Measurements from ENCODE around the gene ETV4. TPM values are rescaled to one million over a fixed set of nuclear protein-coding genes. Genes with fewer than 3 reads are reported as not detected.

ETV4 gene
- total RNA-seq: 1 to 10 TPM; 5.0 to 5.4 TPM

- intact Hi-C loops (cut with micrococcal nuclease): no loop called here
- peaks cover 42% of the 10 kb centered on the region for H3K27me3 Mint-ChIP-seq
- no peak within 1 kb of the TSS for H3K27ac Mint-ChIP-seq
- no peaks in the 10 kb centered on the region for H3K9me3 Mint-ChIP-seq
- peak within 1 kb of the TSS; percentile 76 for H3K4me3 Mint-ChIP-seq
- peak; percentile 98 for DNase-seq
- ChIA-PET POLR2A (interaction anchor here (0.9 to 1.4 kb wide), 3 partner anchors 10 to 178 kb away, joined by 3 to 4 read pairs (median 3); no protein-coding TSS in a partner anchor), CTCF (interaction anchor here (0.9 to 2.4 kb wide), 8 partner anchors 27 to 219 kb away, joined by 3 to 10 read pairs (median 4); partner anchors contain the start of gene DHX8)
- peaks cover 21% of the 10 kb centered on the region for H3K4me1 Mint-ChIP-seq (ENCODE audit: low read depth)
- TF ChIP-seq CTCF (IDR thresholded peaks at IDR 0.05): no peak
- ATAC-seq: peak; percentile 93
- H3K36me3 Mint-ChIP-seq (ENCODE audit: low read depth): no peaks in the 10 kb centered on the region
These were observed at the start of gene ETV4 for GRCh38 chr17:43546319-43547188. ETV4 (minus strand) TSS chr17:43546340; CDS start chr17:43545617, 723 bp downstream.

- no peak overlapping the region for H3K4me3 Mint-ChIP-seq
- H3K27ac Mint-ChIP-seq: no peak overlapping the region
- ATAC-seq: no peak
- no peaks in the 10 kb centered on the region for H3K9me3 Mint-ChIP-seq
- no peak for DNase-seq
- CTCF ChIA-PET: no interaction called here
- H3K36me3 Mint-ChIP-seq (ENCODE audit: low read depth): no peaks in the 10 kb centered on the region
- POLR2A ChIA-PET: no interaction called here
- no peaks in the 10 kb centered on the region for H3K27me3 Mint-ChIP-seq
- TF ChIP-seq CTCF (IDR thresholded peaks at IDR 0.05): no peak
- H3K4me1 Mint-ChIP-seq (ENCODE audit: low read depth): no peaks in the 10 kb centered on the region
- intact Hi-C loops (cut with micrococcal nuclease): no loop called here
These were observed 49.3 kb upstream of the ETV4 start for GRCh38 chr17:43595466-43595865.

- ATAC-seq (no peak), DNase-seq (no peak)
- intact Hi-C loops (cut with micrococcal nuclease): no loop called here
- no peaks in the 10 kb centered on the region for H3K9me3 Mint-ChIP-seq
- H3K36me3 Mint-ChIP-seq (ENCODE audit: low read depth): no peaks in the 10 kb centered on the region
- no peak for TF ChIP-seq CTCF (IDR thresholded peaks at IDR 0.05)
- H3K4me1 Mint-ChIP-seq (ENCODE audit: low read depth): no peaks in the 10 kb centered on the region
- POLR2A ChIA-PET: no interaction called here
- CTCF ChIA-PET: interaction anchor here (0.6 to 2.0 kb wide), 3 partner anchors 9 to 82 kb away, joined by 3 to 7 read pairs (median 5); no protein-coding TSS in a partner anchor
- no peak overlapping the region for H3K4me3 Mint-ChIP-seq
- H3K27me3 Mint-ChIP-seq: no peaks in the 10 kb centered on the region
- H3K27ac Mint-ChIP-seq: no peak overlapping the region
These were observed 45.8 kb upstream of the ETV4 start for GRCh38 chr17:43591779-43592562.

- H3K4me1 Mint-ChIP-seq (ENCODE audit: low read depth): no peaks in the 10 kb centered on the region
- intact Hi-C loops (cut with micrococcal nuclease): no loop called here
- DNase-seq (no peak), ATAC-seq (no peak)
- H3K9me3 Mint-ChIP-seq: no peaks in the 10 kb centered on the region
- CTCF ChIA-PET: interaction anchor here (0.6 to 2.0 kb wide), 3 partner anchors 10 to 83 kb away, joined by 3 to 7 read pairs (median 5); no protein-coding TSS in a partner anchor
- no peaks in the 10 kb centered on the region for H3K36me3 Mint-ChIP-seq (ENCODE audit: low read depth)
- H3K27me3 Mint-ChIP-seq: no peaks in the 10 kb centered on the region
- no peak overlapping the region for H3K4me3 Mint-ChIP-seq
- POLR2A ChIA-PET: interaction anchor here (0.6 to 1.2 kb wide), 2 partner anchors 14 to 1219 kb away, joined by 3 read pairs; no protein-coding TSS in a partner anchor
- H3K27ac Mint-ChIP-seq: no peak overlapping the region
- no peak for TF ChIP-seq CTCF (IDR thresholded peaks at IDR 0.05)
These were observed 44.9 kb upstream of the ETV4 start for GRCh38 chr17:43591001-43591400.
